ENCODE data around the gene GRIP2.

DNA sequence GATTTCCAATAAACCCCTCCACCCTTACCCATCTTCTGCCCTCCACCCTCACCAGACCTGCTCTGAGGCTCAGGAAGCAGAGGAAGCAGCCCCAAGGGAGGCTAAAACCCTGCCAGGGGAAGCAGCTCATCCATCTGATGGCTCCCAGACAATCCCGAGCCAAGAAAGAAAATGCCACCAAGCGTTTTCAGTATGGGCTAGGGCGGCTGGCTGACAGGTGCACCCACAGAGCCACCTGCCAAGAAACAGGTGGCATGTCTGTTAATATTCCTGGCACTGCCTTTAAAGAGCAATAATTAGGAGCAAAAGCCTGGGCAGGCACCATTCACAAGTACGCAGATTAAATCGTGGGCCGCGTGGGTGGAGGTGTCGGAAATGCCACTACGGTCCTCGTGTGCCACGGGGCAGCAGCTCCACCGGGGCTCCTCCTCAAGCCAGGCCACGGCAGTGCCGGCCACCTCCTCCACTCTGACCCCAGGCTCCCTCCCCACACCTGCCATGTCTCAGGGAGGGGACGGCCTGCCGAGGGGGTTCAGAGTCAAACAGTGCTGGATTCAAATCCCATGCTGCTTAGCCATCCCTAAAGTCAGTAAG is 23.9 kb upstream of the GRIP2 start:
- TF ChIP-seq, protein P1, sequence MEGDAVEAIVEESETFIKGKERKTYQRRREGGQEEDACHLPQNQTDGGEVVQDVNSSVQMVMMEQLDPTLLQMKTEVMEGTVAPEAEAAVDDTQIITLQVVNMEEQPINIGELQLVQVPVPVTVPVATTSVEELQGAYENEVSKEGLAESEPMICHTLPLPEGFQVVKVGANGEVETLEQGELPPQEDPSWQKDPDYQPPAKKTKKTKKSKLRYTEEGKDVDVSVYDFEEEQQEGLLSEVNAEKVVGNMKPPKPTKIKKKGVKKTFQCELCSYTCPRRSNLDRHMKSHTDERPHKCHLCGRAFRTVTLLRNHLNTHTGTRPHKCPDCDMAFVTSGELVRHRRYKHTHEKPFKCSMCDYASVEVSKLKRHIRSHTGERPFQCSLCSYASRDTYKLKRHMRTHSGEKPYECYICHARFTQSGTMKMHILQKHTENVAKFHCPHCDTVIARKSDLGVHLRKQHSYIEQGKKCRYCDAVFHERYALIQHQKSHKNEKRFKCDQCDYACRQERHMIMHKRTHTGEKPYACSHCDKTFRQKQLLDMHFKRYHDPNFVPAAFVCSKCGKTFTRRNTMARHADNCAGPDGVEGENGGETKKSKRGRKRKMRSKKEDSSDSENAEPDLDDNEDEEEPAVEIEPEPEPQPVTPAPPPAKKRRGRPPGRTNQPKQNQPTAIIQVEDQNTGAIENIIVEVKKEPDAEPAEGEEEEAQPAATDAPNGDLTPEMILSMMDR (IDR thresholded peaks at IDR 0.05; ENCODE audit: poor library complexity): no peak
- no peak for TF ChIP-seq EZH2phosphoT487 (IDR thresholded peaks at IDR 0.05; ENCODE audit: low read depth, severe bottlenecking, unreplicated experiment)
- TF ChIP-seq EZH2 (IDR thresholded peaks at IDR 0.05; ENCODE audit: borderline replicate concordance): no peak

Measured in hepatocyte (in vitro differentiated cells).